Epithelial cell of esophagus (primary cell): ENCODE results near the gene TDRD12.
"Not testable (repeated sequence)": the region's sequence is repeated elsewhere in the genome, so short reads cannot be mapped to it uniquely, and the experiment has no call there.

ENCODE experiments used
- DNase-seq: peaks from one replicate; pipeline ENCODE4 v3.0.0; 2010; ENCODE audit warnings: low read depth
- H3K4me3 ChIP-seq: 2 replicates; pipeline ENCODE4 v1.5.1; 2011; ENCODE audit warnings: mild to moderate bottlenecking, low read length, control low read depth
- TF ChIP-seq, protein P1 (sequence below): IDR thresholded peaks from 2 replicates; pipeline ENCODE4 v1.5.1; 2011; ENCODE audit warnings: low read depth, mild to moderate bottlenecking, low read length, control low read depth, inconsistent platforms; ENCODE audit not compliant: insufficient read depth; ENCODE audit errors: missing control alignments

Gene TDRD12

DNA sequence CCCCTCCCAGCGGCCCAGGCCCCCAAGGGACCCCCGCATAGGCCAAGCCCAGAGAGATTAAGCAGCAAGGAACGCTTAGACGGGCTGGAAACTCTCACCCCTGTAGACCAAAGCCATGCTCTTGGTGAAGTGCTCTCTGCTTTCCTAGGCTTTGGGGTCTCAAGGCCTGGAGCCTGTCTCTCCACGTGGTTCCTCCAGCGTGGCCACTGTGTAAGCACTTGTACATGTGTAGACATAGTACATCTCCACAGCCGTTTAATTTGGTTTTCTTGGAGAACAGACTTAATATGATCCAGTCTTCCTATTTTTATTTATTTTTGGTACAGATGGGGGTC, 26.9 kb upstream of the TDRD12 start:
- peak overlapping the region; percentile 82 for H3K4me3 ChIP-seq
- DNase-seq, result no peak
- TF ChIP-seq, protein P1, sequence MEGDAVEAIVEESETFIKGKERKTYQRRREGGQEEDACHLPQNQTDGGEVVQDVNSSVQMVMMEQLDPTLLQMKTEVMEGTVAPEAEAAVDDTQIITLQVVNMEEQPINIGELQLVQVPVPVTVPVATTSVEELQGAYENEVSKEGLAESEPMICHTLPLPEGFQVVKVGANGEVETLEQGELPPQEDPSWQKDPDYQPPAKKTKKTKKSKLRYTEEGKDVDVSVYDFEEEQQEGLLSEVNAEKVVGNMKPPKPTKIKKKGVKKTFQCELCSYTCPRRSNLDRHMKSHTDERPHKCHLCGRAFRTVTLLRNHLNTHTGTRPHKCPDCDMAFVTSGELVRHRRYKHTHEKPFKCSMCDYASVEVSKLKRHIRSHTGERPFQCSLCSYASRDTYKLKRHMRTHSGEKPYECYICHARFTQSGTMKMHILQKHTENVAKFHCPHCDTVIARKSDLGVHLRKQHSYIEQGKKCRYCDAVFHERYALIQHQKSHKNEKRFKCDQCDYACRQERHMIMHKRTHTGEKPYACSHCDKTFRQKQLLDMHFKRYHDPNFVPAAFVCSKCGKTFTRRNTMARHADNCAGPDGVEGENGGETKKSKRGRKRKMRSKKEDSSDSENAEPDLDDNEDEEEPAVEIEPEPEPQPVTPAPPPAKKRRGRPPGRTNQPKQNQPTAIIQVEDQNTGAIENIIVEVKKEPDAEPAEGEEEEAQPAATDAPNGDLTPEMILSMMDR, result no peak

DNA sequence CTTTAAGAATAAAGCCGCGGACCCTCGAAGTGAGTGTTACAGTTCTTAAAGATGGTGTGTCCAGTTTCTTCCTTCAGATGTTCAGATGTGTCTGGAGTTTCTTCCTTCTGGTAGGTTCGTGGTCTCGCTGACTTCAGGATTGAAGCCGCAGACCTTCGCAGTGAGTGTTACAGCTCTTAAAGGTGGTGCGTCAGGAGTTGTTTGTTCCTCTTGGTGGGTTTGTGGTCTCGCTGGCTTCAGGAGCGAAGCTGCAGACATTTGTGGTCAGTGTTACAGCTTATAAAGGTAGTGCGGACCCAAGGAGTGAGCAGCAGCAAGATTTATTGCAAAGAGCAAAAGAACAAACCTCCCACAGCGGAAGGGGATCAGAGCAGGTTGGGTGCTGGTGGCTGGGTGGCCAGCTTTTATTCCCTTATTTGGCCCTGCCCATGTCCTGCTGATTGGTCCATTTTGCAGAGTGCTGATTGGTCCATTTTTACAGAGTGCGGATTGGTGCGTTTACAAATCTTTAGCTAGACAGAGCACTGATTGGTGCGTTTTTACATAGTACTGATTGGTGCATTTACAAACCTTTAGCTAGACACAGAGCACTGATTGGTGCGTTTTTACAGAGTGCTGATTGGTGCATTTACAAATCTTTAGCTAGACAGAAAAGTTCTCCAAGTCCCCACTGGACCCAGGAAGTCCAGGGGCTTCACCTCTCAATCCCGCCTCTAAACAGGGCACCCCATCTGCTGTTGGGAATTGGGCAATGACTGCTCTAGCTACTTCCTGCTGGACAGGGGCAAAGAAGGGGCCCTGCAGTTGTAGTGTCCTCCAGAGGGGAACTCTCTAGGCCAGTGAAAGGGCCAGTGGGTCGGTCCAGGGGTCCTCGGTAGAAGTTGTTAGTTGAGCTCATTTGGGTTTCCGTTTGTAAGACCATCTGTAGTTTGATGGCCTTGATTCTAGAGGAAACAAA, 26.1 kb upstream of the TDRD12 start:
- peak; percentile 54 for DNase-seq
- peak overlapping the region; percentile 82 for H3K4me3 ChIP-seq

DNA sequence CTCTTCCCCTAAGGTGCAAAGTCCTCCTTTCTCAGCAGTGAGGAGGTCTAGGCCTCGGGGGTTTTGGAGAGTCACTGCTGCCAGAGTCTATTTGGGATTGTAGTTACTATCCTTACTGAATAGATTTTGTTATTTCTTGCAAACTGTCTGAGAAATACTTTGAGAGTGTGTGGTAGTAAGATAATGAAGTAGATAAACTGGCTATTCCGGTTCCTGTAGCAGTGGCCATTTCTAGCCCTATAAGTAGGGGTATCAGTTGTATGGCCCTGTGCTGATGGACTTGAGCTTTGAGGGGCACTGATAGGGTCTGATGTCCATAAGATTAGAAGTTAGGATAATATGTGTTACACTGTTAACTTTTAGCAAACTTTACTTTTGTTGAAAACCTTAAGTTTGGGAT, 25.3 kb upstream of the TDRD12 start:
- peak overlapping the region; percentile 82 for H3K4me3 ChIP-seq
- DNase-seq, result peak; percentile 46

DNA sequence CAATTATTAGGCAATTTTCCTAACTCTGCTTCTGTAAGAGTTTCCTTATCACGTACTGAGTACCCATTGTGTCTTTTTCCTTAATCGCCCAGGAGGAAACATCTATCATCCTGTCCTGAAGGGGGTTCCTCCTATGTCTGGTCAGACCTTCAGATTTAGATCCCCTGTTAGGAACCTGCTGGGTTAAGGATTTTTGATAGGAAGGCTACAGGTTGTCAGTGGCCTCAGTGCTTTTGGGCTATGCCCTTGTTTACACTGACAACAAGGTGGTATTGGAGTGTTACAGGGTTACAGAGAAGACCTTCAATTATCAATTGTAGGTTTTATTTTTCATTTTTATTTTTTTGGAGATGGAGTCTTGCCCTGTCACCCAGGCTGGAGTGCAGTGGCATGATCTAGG, 24.7 kb upstream of the TDRD12 start:
- not testable (repeated sequence) for H3K4me3 ChIP-seq

DNA sequence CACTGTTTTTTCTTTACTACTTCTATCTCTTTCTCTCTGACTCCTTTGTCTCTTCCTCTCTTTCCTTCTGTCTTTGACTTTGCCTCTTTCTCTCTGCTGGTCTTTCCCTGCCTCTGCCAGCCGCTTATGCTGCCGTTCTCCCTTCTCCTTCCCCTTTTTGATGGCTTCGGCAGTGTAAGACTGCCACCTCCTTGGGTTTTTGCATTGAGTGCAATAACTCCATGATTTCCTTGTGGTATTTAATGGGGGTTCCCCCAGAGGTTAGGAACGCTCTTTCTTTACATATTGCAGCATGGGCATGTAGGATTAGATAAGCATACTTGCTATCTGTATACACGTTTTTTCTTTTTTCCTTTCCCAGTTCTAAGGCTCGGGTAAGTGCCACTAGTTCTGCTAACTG, 24.1 kb upstream of the TDRD12 start:
- not testable (repeated sequence) for H3K4me3 ChIP-seq, DNase-seq

More for the DNA sequence above, 24.7 kb upstream of the TDRD12 start:
- not testable (repeated sequence) for DNase-seq

DNA sequence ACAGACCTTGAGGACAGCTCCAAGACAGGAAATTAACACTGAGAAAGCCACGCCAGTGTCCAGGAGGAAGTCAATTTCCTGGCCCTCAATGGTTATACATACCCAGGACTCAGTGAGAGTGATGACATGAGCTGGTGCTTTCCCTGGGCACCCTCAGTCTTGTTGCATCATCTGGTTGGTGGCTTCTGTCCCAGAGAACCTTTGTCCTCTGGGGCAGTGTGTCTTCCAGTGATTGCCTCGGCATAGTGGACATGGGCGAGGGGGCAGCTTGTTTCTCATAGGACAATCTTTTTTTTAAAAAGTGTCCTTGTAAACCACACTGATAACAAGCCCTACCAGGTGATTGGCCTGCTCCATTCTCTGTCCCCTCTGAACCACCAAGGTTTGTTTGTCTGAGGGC, 22.8 kb upstream of the TDRD12 start:
- DNase-seq, H3K4me3 ChIP-seq: not testable (repeated sequence)

DNA sequence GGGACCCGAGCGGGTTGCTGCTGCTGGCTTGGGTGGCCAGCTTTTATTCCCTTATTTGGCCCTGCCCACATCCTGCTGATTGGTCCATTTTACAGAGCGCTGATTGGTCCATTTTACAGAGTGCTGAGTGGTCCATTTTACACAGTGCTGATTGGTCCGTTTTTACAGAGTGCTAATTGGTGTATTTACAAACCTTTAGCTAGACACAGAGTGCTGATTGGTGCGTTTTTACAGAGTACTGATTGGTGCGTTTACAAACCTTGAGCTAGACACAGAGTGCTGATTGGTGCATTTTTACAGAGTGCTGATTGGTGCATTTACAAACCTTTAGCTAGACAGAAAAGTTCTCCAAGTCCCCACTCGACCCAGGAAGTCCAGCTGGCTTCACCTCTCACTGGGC, 19.4 kb upstream of the TDRD12 start:
- DNase-seq, result not testable (repeated sequence)

DNA sequence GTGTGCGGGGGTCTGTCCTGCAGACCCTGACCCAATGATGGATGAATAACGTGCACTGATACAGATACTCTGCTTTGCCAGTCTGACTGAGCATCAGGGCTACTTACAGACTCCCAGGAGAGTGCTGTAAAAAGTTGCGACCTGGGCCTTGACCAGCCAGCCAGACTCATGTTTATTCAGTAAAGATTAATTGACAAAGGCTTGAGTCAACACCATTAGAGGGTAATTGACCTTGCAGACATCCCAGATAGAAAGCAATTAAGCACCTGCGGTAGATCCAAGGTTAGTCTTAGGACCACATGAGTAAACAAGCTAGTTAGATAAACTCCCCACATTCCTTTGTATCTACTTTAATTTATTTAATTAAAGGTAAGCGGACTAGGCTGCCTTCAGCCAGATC, 17.6 kb upstream of the TDRD12 start:
- no peak for DNase-seq
- TF ChIP-seq, protein P1, result no peak
- no peak overlapping the region for H3K4me3 ChIP-seq

More for the DNA sequence above, 19.4 kb upstream of the TDRD12 start:
- not testable (repeated sequence) for H3K4me3 ChIP-seq

DNA sequence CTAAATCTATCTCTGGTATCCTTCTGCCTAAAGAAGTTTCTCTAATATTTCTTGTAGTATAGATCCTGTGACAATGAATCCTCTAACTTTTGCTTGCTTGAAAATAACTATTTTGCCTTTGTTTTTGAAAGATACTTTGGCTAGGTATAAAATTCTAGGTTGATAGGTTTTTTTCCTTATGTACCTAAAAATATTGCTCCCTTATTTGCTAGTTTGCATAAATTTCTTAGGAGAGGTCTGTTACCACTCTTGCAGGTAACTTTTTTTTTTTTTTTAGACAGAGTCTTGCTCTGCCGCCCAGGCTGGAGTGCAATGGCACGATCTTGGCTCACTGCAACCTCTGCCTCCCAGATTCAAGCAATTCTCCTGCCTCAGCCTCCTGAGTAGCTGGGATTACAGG, 15.6 kb upstream of the TDRD12 start:
- not testable (repeated sequence) for H3K4me3 ChIP-seq, DNase-seq

DNA sequence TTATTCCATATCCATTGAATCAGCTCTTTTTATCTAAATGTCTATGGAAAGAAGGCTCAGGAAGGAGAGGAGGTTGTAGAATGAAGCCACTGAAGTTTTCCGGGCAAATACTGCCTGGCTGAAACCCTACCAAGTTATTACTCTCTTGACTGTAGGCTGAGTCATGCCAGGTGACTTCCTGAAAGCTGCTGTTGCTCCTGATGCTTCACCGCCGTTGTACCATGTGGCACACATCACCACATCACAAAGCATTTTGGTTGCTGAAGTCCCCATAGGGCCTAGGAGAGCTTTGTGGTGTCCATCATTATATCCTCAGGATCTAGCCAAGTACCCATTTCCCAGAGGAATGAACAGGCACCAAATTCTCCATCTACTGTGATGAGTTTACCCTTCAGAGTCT, 11.1 kb upstream of the TDRD12 start:
- DNase-seq, result peak; percentile 34
- no peak overlapping the region for H3K4me3 ChIP-seq
- TF ChIP-seq, protein P1, result no peak

DNA sequence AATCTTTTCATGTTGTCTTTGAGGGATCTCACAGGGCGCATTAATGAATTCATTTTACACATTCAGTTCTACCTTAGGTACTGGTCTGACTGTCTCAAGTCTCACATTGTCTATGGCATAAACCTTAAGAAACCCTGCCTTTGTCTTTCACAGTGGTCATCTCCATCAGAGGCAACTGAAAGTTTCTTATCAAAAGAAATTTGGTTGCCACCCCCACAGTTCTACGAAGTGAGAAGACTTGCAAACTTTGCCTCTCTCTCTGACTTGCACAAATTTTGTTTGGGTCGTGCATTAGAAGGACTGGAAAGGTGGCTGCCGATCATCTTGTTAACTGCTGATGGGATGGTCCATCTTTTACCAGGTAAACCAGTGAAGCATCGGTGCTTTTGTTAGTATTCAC, 10.5 kb upstream of the TDRD12 start:
- DNase-seq, result no peak
- TF ChIP-seq, protein P1, result no peak

More for the DNA sequence above, 10.5 kb upstream of the TDRD12 start:
- no peak overlapping the region for H3K4me3 ChIP-seq
